ENCODE data around the gene ERBB4.
A peak's percentile ranks its signal among the peaks of the same experiment; 100 is the strongest.
"Not testable (repeated sequence)": the region's sequence is repeated elsewhere in the genome, so short reads cannot be mapped to it uniquely, and the experiment has no call there.

The ERBB4 gene

GRCh38 chr2:212245880-212246279 lies 292.7 kb downstream of the ERBB4 start:
- no peak overlapping the region for H3K4me3 ChIP-seq (replicated peaks in 1 of 2; ENCODE audit: low read depth in 2 of 2, low read length in 2 of 2)
- TF ChIP-seq CTCF (IDR thresholded peaks at IDR 0.05; ENCODE audit: low read depth, low read length): no peak
- DNase-seq (ENCODE audit: low read depth in 2 of 2): no peak

GRCh38 chr2:212242724-212243123 lies 295.9 kb downstream of the ERBB4 start:
- TF ChIP-seq CTCF (IDR thresholded peaks at IDR 0.05; ENCODE audit: low read depth, low read length): no peak
- no peak for DNase-seq (ENCODE audit: low read depth in 2 of 2)
- no peak overlapping the region for H3K4me3 ChIP-seq (replicated peaks in 1 of 2; ENCODE audit: low read depth in 2 of 2, low read length in 2 of 2)

- H3K4me3 ChIP-seq (replicated peaks in 1 of 2; ENCODE audit: low read depth in 2 of 2, low read length in 2 of 2); DNase-seq (ENCODE audit: low read depth in 2 of 2): not testable (repeated sequence)
Observed at GRCh38 chr2:212238152-212238551, 300.4 kb downstream of the ERBB4 start.

- no peak overlapping the region for H3K4me3 ChIP-seq (replicated peaks in 1 of 2; ENCODE audit: low read depth in 2 of 2, low read length in 2 of 2)
- TF ChIP-seq CTCF (IDR thresholded peaks at IDR 0.05; ENCODE audit: low read depth, low read length): no peak
- no peak for DNase-seq (ENCODE audit: low read depth in 2 of 2)
Observed at GRCh38 chr2:212237350-212238095, 301.1 kb downstream of the ERBB4 start.

GRCh38 chr2:212228743-212229171 lies 309.8 kb downstream of the ERBB4 start:
- no peak for TF ChIP-seq CTCF (IDR thresholded peaks at IDR 0.05; ENCODE audit: low read depth, low read length)

GRCh38 chr2:212227755-212228154 lies 310.8 kb downstream of the ERBB4 start:
- TF ChIP-seq CTCF (IDR thresholded peaks at IDR 0.05; ENCODE audit: low read depth, low read length): no peak
- no peak overlapping the region for H3K4me3 ChIP-seq (replicated peaks in 1 of 2; ENCODE audit: low read depth in 2 of 2, low read length in 2 of 2)
- DNase-seq (ENCODE audit: low read depth in 2 of 2): peak; percentile 87 to 89

More at GRCh38 chr2:212228743-212229171, 309.8 kb downstream of the ERBB4 start:
- peak in 1 of 2 donors; percentile 18 for DNase-seq (ENCODE audit: low read depth in 2 of 2)
- H3K4me3 ChIP-seq (replicated peaks in 1 of 2; ENCODE audit: low read depth in 2 of 2, low read length in 2 of 2): no peak overlapping the region

- no peak for DNase-seq (ENCODE audit: low read depth in 2 of 2)
- H3K4me3 ChIP-seq (replicated peaks in 1 of 2; ENCODE audit: low read depth in 2 of 2, low read length in 2 of 2): no peak overlapping the region
- TF ChIP-seq CTCF (IDR thresholded peaks at IDR 0.05; ENCODE audit: low read depth, low read length): no peak
Observed at GRCh38 chr2:212226114-212226513, 312.5 kb downstream of the ERBB4 start.

Data from cardiac fibroblast (primary cell).